ENCODE results near the gene C11orf86. TPM values are rescaled to one million over a fixed set of nuclear protein-coding genes. Genes with fewer than 3 reads are reported as not detected.
"Not testable (repeated sequence)": the region's sequence is repeated elsewhere in the genome, so short reads cannot be mapped to it uniquely, and the experiment has no call there.

The C11orf86 gene
- total RNA-seq, 2 donors from 2014 or later, result 23.0 to 31.6 TPM

DNA sequence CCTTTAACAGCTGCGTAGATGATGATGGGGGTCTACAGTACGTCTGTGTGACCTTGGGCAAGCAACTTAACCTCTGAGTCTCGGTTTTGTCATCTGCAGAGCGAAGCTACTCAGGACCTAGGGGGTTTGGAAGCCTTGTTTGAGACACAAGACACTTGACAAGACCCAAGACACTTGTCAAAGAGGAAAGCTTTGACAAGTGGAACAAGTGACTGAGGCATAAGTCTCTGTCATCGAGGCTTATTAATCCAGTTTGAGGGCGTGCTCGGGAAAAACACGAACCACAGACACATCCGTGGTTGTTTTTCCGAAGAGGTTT is 16.2 kb upstream of the C11orf86 start:
- intact Hi-C loops (cut with DNase I), result no loop called here
- Histone ChIP-seq H3K4me1 (peaks cover 5% of the 10 kb centered on the region), H3K27ac (no peak overlapping the region), H3K27me3 (no peaks in the 10 kb centered on the region), H3K9me3 (no peaks in the 10 kb centered on the region), H3K9ac (ENCODE audit: low read depth in 2 of 2, low read length in 2 of 2) (no peak overlapping the region), H3K36me3 (no peaks in the 10 kb centered on the region), H3K4me3 (peak overlapping the region; percentile 62)
- TF ChIP-seq, protein P1, sequence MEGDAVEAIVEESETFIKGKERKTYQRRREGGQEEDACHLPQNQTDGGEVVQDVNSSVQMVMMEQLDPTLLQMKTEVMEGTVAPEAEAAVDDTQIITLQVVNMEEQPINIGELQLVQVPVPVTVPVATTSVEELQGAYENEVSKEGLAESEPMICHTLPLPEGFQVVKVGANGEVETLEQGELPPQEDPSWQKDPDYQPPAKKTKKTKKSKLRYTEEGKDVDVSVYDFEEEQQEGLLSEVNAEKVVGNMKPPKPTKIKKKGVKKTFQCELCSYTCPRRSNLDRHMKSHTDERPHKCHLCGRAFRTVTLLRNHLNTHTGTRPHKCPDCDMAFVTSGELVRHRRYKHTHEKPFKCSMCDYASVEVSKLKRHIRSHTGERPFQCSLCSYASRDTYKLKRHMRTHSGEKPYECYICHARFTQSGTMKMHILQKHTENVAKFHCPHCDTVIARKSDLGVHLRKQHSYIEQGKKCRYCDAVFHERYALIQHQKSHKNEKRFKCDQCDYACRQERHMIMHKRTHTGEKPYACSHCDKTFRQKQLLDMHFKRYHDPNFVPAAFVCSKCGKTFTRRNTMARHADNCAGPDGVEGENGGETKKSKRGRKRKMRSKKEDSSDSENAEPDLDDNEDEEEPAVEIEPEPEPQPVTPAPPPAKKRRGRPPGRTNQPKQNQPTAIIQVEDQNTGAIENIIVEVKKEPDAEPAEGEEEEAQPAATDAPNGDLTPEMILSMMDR (IDR thresholded peaks at IDR 0.05), result no peak
- no peak for DNase-seq

DNA sequence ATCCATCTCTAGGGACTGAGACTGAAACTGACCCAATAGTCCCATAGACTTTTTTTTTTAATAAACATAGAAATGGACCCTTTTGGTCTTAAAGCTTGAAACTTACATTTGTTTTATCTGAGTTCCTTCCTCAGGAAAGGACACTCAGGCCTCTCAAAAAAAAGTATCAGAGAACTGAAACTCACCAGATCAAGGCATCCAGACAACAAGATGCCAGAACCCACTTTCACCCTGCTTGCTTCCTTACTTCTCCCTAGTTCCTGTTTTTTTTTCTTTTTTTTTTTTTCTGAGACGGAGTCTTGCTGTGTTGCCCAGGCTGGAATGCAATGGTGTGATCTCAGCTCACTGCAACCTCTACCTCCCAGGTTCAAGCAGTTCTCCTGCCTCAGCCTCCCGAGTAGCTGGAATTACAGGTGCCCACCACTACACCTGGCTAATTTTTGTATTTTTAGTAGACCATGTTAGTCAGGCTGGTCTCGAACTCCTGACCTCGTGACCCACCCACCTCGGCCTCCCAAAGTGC is 13.4 kb upstream of the C11orf86 start:
- H3K9ac ChIP-seq (ENCODE audit: low read depth in 2 of 2, low read length in 2 of 2); H3K36me3 ChIP-seq; DNase-seq; H3K9me3 ChIP-seq; H3K4me1 ChIP-seq; H3K27me3 ChIP-seq; H3K4me3 ChIP-seq; intact Hi-C loops (cut with DNase I); H3K27ac ChIP-seq: not testable (repeated sequence)

DNA sequence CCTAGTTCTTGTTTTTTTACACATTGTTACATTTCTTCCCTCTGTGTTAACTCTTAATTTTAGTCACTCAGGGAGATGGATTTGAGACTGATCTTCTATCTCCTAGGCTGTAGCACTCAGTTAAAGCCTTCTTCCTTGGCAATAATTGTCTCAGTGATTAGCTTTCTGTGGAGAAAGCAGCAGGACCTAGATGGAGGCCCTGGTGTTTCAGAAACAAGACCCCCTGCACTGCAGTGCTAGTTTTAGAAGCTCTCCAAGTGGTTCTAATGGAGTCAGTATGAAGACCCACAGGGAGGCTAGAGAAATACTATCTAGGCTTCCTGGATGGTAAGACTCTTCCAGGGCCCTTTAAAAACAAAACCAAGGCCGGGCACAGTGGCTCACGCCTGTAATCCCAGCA is 12.9 kb upstream of the C11orf86 start:
- no peak for DNase-seq
- TF ChIP-seq, protein P1 (IDR thresholded peaks at IDR 0.05), result no peak
- Histone ChIP-seq H3K4me3 (no peak overlapping the region), H3K36me3 (no peaks in the 10 kb centered on the region), H3K9me3 (no peaks in the 10 kb centered on the region), H3K27me3 (no peaks in the 10 kb centered on the region), H3K4me1 (peaks cover 5% of the 10 kb centered on the region), H3K27ac (no peak overlapping the region), H3K9ac (ENCODE audit: low read depth in 2 of 2, low read length in 2 of 2) (no peak overlapping the region)
- intact Hi-C loops (cut with DNase I), result no loop called here

DNA sequence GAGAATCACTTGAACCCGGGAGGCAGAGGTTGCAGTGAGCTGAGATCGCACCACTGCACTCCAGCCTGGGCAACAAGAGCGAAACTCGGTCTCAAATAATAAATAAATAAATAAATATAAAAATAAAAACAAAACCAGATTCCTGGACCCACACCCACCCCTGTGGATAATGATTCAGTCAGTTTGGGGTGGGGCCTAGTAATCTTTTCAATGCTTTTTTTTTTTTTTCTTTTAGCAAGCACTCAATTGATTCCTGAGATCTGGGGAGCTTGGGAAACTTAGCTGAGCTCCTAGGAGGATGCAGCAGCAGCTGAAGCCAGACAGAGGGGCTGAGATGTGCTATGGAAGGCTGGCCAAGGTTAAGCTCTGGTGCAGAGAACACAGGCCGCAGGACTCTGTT is 12.3 kb upstream of the C11orf86 start:
- Histone ChIP-seq H3K36me3 (no peaks in the 10 kb centered on the region), H3K9ac (ENCODE audit: low read depth in 2 of 2, low read length in 2 of 2) (no peak overlapping the region), H3K4me1 (peaks cover 5% of the 10 kb centered on the region), H3K9me3 (no peaks in the 10 kb centered on the region), H3K27me3 (no peaks in the 10 kb centered on the region), H3K4me3 (no peak overlapping the region), H3K27ac (no peak overlapping the region)
- intact Hi-C loops (cut with DNase I), result no loop called here
- TF ChIP-seq, protein P1 (IDR thresholded peaks at IDR 0.05), result no peak
- no peak for DNase-seq

DNA sequence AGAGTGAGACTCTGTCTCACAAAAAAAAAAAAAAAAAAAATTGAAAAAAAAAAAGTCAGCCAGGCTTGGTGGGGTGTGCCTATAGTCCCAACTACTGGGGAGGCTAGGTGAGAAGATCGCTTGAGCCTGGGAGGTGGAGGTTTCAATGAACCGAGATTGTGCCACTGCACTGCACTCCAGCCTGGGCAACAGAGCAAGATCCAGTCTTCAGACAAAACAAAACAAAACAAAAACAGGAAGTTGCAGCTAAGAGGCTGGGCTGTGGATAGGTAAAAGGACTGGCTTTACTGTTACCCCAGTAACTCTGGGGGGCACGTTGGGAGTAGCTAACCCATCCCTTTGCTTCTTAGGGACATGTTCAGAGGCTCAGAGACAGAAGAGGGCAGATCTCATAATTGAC is 10.6 kb upstream of the C11orf86 start:
- H3K36me3 ChIP-seq, result no peaks in the 10 kb centered on the region
- no peaks in the 10 kb centered on the region for H3K27me3 ChIP-seq
- H3K9me3 ChIP-seq, result no peaks in the 10 kb centered on the region
- no peak overlapping the region for H3K4me3 ChIP-seq
- TF ChIP-seq, protein P1 (IDR thresholded peaks at IDR 0.05), result no peak
- H3K27ac ChIP-seq, result no peak overlapping the region
- no peak overlapping the region for H3K9ac ChIP-seq (ENCODE audit: low read depth in 2 of 2, low read length in 2 of 2)
- no peaks in the 10 kb centered on the region for H3K4me1 ChIP-seq
- DNase-seq, result no peak
- intact Hi-C loops (cut with DNase I), result no loop called here

DNA sequence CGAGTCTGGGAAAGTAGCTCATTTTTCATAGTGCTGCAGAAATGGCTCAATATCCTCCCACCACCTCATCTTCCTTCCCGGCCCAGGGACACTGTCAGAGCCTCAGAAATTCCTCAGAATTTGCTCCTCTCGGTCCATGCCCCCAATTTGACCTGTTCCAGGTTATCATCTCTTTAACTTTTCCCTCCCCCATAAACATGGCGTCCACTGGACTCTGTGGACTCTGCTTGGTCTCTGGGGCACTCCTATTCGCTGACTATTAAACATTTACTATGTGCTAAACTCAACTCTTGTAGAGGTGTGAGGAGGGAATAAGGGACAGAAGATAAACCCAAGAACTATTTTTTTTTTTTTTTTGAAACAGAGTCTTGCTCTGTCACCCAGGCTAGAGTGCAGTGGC is 8.8 kb upstream of the C11orf86 start:
- H3K9me3 ChIP-seq, result no peaks in the 10 kb centered on the region
- H3K4me3 ChIP-seq, result no peak overlapping the region
- intact Hi-C loops (cut with DNase I), result no loop called here
- H3K4me1 ChIP-seq, result no peaks in the 10 kb centered on the region
- DNase-seq, result no peak
- no peak overlapping the region for H3K27ac ChIP-seq
- no peaks in the 10 kb centered on the region for H3K36me3 ChIP-seq
- TF ChIP-seq, protein P1 (IDR thresholded peaks at IDR 0.05), result no peak
- no peak overlapping the region for H3K9ac ChIP-seq (ENCODE audit: low read depth in 2 of 2, low read length in 2 of 2)
- H3K27me3 ChIP-seq, result no peaks in the 10 kb centered on the region

Data from colonic mucosa (tissue), 4 donors.